PC-3 (cell line): ENCODE results near the gene FIP1L1.

ENCODE experiments used
- EZH2 ChIP-seq: fragments of 300-600 bp; sonication (generic); IDR thresholded peaks from one replicate; pipeline ENCODE4 v1.6.1; 2017; ENCODE audit warnings: antibody characterized with exemption, mild to moderate bottlenecking, low read length; ENCODE audit not compliant: unreplicated experiment
- EZH2phosphoT487 ChIP-seq: fragments of 300-600 bp; sonication (generic); IDR thresholded peaks from 2 replicates; pipeline ENCODE4 v1.6.1; 2018; ENCODE audit warnings: mild to moderate bottlenecking, antibody characterized with exemption, low read length, borderline replicate concordance
- TF ChIP-seq, protein P1 (sequence below): fragments of 300-600 bp; sonication (generic); conservative IDR thresholded peaks from 2 replicates; pipeline ENCODE4 v1.5.1; 2017; ENCODE audit warnings: antibody characterized with exemption, low read depth, mild to moderate bottlenecking, low read length

DNA sequence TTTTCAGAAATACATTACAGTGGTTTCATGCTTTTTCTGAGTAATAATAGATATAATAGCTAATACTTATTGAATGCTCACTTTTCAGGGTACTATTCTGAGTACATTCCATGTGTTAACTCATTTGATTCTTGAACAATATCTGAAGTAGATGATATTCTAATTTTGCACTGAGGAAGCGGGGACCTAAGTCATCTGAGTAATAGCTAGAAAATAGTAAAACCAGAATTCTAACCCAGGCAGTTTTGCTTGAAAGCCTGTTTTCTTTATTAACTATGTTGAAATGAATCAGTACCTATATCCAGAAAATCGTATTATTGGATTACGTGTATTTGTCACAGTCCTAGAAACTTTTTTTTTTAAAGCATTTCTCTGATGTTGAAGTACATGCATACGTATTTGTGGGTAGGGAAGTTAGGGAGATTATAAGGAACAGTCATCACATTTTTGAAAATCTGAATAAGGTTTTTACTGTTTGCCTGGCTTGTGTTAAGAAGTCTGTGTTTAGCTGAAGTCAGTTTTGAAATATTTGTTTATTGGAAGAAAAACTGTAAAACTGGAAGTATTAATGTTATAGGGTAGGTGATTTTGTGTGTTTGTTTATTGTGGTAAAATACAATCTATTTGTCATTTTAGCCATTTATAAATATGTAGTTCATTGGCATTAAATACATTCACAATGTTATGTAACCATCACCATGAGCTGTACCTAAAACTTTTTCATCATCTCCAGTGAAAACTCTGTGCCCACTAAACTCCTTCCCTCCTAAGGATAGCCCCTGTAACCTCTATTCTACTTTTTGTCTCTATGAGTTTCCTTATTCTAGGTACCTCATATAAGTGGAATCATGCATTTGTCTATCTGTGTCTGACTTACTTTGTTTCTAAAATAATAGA lies 55.3 kb downstream of the FIP1L1 start:
- TF ChIP-seq, protein P1, sequence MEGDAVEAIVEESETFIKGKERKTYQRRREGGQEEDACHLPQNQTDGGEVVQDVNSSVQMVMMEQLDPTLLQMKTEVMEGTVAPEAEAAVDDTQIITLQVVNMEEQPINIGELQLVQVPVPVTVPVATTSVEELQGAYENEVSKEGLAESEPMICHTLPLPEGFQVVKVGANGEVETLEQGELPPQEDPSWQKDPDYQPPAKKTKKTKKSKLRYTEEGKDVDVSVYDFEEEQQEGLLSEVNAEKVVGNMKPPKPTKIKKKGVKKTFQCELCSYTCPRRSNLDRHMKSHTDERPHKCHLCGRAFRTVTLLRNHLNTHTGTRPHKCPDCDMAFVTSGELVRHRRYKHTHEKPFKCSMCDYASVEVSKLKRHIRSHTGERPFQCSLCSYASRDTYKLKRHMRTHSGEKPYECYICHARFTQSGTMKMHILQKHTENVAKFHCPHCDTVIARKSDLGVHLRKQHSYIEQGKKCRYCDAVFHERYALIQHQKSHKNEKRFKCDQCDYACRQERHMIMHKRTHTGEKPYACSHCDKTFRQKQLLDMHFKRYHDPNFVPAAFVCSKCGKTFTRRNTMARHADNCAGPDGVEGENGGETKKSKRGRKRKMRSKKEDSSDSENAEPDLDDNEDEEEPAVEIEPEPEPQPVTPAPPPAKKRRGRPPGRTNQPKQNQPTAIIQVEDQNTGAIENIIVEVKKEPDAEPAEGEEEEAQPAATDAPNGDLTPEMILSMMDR: no peak
- TF ChIP-seq EZH2 (no peak), EZH2phosphoT487 (no peak)
